ENCODE results near the gene ARHGAP32. TPM values are rescaled to one million over a fixed set of nuclear protein-coding genes. Genes with fewer than 3 reads are reported as not detected.
A peak's percentile ranks its signal among the peaks of the same experiment; 100 is the strongest.

Gene ARHGAP32
- total and polyA plus RNA-seq, 2 experiments from 2014 or later, result 4.0 to 13.0 TPM

DNA sequence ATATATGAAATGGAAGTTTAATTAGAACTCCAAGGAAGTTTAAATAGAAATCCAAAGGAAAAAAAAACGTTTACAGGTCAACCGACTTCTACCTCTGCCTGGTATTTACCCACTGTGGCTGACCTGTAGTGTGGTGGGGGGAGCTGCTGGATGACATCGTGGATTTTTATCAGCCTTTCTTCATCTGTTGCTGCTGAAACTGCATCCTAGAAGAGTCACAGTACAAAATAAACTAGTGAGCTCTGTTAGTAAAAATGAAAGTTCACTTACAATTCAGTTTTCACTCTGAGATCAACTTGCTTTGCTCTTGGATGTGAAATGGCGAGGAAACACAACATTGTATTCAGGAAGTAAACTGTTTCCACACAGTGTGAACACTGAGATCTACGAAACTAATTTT, 206.2 kb downstream of the ARHGAP32 start:
- Histone ChIP-seq H3K4me3 (no peak overlapping the region), H3K4me1 (ENCODE audit: low read depth) (no peaks in the 10 kb centered on the region), H3K36me3 (peaks cover 3% of the 10 kb centered on the region), H3K27me3 (no peaks in the 10 kb centered on the region), H3K9me3 (ENCODE audit: low read depth) (no peaks in the 10 kb centered on the region), H3K27ac (no peak overlapping the region)
- no peak for DNase-seq (ENCODE audit: low read depth in 1 of 2, low spot score in 1 of 2)
- TF ChIP-seq CTCF (IDR thresholded peaks at IDR 0.05; ENCODE audit: low read depth, low read length), result no peak

GRCh38 chr11:128983023-128983422, 209.1 kb downstream of the ARHGAP32 start:
- H3K36me3 ChIP-seq, result peaks cover 6% of the 10 kb centered on the region
- H3K9me3 ChIP-seq (ENCODE audit: low read depth), result no peaks in the 10 kb centered on the region
- TF ChIP-seq CTCF (IDR thresholded peaks at IDR 0.05; ENCODE audit: low read depth, low read length), result no peak
- no peaks in the 10 kb centered on the region for H3K4me1 ChIP-seq (ENCODE audit: low read depth)
- no peak overlapping the region for H3K4me3 ChIP-seq
- DNase-seq (ENCODE audit: low read depth in 1 of 2, low spot score in 1 of 2), result peak in 1 of 2 donors; percentile 12
- H3K27me3 ChIP-seq, result no peaks in the 10 kb centered on the region
- no peak overlapping the region for H3K27ac ChIP-seq

GRCh38 chr11:128981254-128981653, 210.9 kb downstream of the ARHGAP32 start:
- no peak for DNase-seq (ENCODE audit: low read depth in 1 of 2, low spot score in 1 of 2)

GRCh38 chr11:128970598-128971190, 221.4 kb downstream of the ARHGAP32 start:
- no peaks in the 10 kb centered on the region for H3K4me1 ChIP-seq (ENCODE audit: low read depth)
- no peaks in the 10 kb centered on the region for H3K9me3 ChIP-seq (ENCODE audit: low read depth)
- peaks cover 5% of the 10 kb centered on the region for H3K36me3 ChIP-seq
- H3K4me3 ChIP-seq, result no peak overlapping the region
- DNase-seq (ENCODE audit: low read depth in 1 of 2, low spot score in 1 of 2), result no peak
- TF ChIP-seq CTCF (IDR thresholded peaks at IDR 0.05; ENCODE audit: low read depth, low read length), result no peak
- no peak overlapping the region for H3K27ac ChIP-seq
- H3K27me3 ChIP-seq, result no peaks in the 10 kb centered on the region

More at GRCh38 chr11:128981254-128981653, 210.9 kb downstream of the ARHGAP32 start:
- Histone ChIP-seq H3K27me3 (no peaks in the 10 kb centered on the region), H3K27ac (no peak overlapping the region), H3K9me3 (ENCODE audit: low read depth) (no peaks in the 10 kb centered on the region), H3K4me1 (ENCODE audit: low read depth) (no peaks in the 10 kb centered on the region), H3K36me3 (peaks cover 6% of the 10 kb centered on the region), H3K4me3 (no peak overlapping the region)
- no peak for TF ChIP-seq CTCF (IDR thresholded peaks at IDR 0.05; ENCODE audit: low read depth, low read length)

DNA sequence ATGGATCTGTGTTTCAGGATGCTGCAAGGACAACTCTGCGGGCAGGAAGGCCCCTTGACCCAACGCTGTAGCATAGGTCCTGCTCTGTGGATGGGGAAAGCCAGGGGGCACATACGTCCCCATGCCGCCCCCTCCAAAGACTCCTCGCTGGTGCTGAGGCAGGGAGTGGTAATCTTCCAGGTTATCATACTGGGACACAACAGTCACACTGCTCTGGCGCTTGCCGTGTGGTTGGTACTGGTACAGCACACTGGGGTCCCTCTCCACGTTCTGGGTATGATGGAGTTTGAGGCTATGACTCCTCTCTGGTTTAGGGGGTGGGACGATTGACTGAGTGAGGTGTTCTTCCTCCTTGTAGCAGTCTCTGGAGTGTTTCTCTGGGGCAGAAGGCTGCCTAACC, 223.2 kb downstream of the ARHGAP32 start:
- H3K9me3 ChIP-seq (ENCODE audit: low read depth), result no peaks in the 10 kb centered on the region
- no peaks in the 10 kb centered on the region for H3K27me3 ChIP-seq
- H3K4me3 ChIP-seq, result no peak overlapping the region
- no peak for TF ChIP-seq CTCF (IDR thresholded peaks at IDR 0.05; ENCODE audit: low read depth, low read length)
- H3K36me3 ChIP-seq, result no peaks in the 10 kb centered on the region
- no peak overlapping the region for H3K27ac ChIP-seq
- DNase-seq (ENCODE audit: low read depth in 1 of 2, low spot score in 1 of 2), result no peak
- H3K4me1 ChIP-seq (ENCODE audit: low read depth), result peaks cover 3% of the 10 kb centered on the region

Data from cardiac muscle cell (in vitro differentiated cells and primary cell).